ENCODE data around the gene PRR14L.
"Not testable (repeated sequence)": the region's sequence is repeated elsewhere in the genome, so short reads cannot be mapped to it uniquely, and the experiment has no call there.

PRR14L gene

DNA sequence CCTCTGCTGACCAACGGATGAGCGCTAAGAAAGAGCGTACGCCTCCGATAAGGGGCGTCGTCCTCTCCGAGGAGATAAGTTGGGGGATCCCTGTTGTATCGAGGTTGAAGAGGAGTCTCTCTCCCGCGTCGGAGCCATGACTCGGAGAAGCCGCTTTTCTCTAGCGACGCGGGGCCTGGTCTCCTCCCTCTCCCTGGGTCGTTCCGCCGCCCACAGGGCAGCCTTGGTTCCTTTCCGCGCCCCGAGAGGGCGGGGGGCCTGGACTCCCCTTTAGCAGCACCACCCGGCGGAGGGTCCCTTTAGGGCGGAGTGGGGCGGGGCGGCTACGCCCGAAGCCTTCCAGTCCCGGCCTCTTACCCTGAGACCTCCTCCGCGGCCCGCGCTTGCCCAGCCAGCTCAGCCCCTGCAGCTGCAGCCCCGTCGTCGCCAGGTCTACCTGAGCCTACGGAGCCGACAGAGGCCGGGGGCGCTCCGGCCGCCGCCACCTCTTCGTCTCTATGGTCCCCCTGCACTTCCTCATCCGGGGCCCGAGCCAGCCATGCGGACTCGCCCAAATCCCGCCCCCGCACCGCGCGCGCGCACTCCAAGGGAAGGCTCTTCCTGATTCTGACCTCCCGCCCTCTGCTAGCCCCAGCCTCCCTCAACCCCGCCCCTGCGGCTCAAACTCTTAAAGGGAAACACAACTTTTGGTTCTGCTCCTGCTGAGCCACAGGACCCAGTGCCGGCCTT, at the start of gene PRR14L:
Gene PRR14L (minus strand): TSS at position 497 of the 729 bp plus-strand sequence. CDS start 11,272 bp downstream, outside the sequence.
- DNase-seq, result peak; percentile 96

- DNase-seq, result not testable (repeated sequence)
Measured at GRCh38 chr22:31799358-31799757, 49.4 kb upstream of the PRR14L start.

GRCh38 chr22:31790240-31790639, 40.3 kb upstream of the PRR14L start:
- no peak for DNase-seq

DNA sequence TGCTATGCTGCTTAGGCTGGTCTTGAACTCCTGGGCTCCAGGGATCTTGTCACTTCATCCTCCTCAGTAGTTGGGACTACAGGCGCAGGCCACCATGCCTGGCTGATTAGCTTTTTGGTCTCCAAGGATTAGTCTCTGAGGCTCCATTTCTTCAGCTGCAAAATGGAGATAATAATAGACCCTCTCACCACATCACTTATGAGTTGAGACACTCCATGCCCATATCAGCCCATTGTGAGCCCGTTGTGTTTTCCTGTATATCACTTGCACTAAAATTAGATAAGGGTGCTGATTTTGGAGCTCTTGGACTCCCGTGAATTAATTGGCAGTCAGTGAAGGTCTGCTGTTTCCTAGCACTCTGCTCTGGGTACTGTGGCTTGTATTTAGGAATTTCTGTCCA, 39.9 kb upstream of the PRR14L start:
- no peak for DNase-seq

DNA sequence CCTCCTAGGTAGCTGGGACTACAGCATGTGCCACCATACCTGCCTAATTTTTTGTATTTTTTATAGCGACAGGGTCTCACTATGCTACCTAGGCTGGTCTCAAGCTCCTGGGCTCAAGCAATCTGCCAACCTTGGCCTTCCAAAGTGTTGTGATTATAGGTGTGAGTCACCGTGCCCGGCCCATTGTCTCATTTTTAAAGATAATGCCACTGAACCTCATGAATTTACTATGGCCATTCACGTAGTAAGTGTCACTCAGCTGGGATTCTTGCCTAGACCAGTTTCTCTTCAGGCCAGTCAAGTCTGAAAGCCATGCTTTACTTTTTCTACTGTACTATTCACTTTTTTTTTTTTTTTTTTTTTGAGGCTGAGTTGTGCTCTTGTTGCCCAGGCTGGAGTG, 26.3 kb upstream of the PRR14L start:
- no peak for DNase-seq

- DNase-seq, result no peak
Measured at GRCh38 chr22:31773416-31773815, 23.5 kb upstream of the PRR14L start.

GRCh38 chr22:31768422-31769059, 18.6 kb upstream of the PRR14L start:
- no peak for DNase-seq

DNA sequence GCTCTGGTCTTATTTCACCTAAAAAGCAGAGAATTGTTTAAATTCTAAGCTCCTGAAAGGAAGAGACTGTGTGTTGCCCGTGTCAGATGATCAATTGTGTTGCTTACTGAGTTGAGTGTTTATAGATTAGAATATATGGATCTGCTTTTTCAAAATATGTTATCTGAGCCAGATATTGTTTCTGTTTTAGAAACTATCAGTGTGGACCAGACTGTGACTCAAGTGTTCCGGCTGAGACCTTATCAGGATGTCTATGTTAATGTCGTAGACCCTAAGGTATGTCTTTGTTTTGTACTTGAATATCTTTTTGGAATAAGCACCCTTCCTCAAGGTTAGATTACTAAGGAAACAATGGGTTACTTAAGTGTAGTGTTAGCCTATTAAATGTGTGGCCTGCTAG, 14.9 kb upstream of the PRR14L start:
- no peak for DNase-seq

DNA sequence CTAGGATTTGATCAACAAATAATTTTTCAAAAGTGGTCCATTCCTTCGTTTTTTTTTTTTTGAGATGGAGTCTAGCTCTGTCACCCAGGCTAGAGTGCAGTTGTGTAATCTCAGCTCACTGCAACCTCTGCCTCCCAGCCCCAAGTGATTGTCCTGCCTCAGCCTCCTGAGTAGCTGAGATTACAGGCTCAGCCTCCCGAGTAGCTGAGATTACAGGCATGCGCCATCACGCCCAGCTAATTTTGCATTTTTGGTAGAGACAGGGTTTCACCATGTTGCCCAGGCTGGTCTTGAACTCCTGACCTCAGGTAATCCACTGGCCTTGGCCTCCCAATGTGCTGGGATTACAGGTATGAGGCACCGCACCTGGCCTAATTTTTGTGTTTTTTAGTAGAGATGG, 8.9 kb upstream of the PRR14L start:
- DNase-seq, result not testable (repeated sequence)

- DNase-seq, result no peak
Measured at GRCh38 chr22:31757265-31757664, 7.3 kb upstream of the PRR14L start.

- no peak for DNase-seq
Measured at GRCh38 chr22:31754813-31755212, 4.9 kb upstream of the PRR14L start.

DNA sequence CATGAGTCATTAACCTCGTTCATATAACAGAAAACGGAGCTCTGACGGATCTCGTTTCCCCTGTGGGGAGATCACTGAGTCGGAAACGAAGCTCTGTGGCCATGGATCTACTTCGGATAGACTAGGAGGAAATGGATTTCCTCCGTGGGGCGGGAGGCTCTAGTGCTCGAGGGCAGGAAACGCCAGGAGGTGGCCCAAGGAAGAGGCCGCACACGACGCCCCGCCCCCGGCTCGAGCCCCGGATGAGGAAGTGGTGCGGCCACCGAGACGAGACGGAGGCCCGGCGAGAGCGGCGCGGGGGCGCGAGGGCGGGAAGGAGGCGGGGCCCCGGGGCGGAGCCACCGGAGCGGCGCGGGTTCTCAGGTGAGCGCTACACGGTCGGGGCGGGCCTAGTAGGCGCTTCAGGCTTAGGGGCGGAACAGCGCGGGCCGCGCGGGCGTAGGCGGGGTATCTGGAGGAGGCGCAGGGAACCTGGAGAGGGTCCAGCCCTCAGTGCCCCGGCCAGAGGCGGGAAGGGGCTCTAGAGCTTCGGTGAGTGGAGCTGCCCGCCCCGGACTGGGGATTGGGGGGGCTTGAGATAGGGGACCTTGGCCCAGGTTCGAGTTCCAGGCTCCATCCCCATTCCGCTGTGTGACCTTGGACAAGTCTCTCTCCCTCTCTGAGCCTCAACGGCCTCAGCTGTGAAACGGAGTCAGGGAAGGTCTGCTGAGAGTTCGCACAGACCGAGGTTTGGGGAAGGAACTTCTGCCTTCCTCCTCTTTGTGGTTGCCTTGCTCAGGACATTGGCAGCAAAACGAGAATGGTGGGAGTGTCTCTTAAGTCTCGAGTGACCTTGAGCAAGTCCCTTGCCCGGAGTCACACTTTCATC, 3.9 kb upstream of the PRR14L start, which contains the start of gene DEPDC5:
Gene DEPDC5 (plus strand): TSS at position 386 of the 868 bp plus-strand sequence. CDS start 903 bp downstream, outside the sequence.
- DNase-seq, result peak; percentile 95

DNA sequence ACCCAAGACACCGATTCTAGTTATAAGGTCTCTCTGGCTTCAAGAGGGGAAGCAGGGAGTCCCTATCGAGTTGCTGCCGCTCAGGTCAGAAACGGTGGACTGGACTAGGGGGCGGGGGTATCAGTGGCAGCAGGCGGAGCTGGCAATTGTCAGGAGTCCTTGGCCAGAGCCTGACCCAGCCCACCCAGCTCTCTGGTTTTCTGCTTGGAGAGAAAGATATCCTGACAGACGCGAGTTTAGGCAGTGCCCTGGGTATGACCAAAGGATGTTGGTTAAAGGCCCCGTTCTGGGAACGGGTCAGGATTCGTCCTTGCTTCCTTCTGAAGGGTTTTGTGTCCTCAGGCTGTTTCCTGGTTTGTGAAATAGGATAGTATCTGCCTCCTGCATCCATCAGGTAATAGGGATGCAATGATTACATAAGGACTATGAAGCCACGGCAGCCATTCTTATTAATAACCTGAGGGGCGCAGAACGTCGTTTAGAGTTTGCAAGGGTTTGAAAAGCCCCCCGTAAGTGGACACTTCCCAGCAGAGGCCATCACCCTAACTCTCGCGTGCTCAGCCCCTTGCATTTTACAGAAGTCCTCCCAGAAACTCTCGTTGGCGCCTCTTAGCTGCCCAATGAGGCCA, 3.2 kb upstream of the PRR14L start:
- DNase-seq, result no peak

DNA sequence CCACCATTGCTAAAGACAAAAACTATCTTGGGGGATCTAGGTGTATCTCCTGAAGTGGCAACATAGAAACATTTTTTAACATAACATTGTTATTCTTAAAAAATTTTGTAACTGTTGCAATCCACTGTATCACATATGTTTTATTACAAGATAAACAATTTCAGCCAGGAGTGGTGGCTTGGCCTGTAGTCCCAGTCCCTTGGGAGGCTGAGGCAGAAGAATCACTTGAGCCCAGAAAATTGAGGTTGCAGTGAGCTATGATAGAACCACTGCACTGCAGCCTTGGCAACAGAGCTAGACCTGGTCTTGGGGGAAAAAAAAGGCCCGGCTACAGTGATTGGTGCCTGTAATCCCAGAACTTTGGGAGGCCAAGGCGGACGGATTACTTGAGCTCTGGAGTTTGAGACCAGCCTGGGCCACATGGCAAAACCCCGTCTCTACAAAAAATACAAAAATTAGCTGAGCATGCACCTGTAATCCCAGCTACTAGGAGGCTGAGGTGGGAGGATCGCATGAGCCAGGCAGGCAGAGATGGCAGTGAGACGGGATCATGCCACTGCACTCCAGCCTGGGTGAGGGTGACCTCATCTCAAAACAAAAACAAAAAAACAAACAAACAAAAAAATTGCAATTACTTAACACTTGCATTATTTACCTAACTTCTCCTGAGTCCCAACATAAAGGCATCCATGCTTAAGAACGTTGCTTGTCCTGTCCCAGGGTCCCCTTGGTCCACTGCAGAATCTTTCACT, 2.3 kb upstream of the PRR14L start:
- no peak for DNase-seq

GRCh38 chr22:31750365-31751284, 693 bp upstream of the PRR14L start:
- DNase-seq, result no peak

GRCh38 chr22:31748490-31748889, 1.4 kb downstream of the PRR14L start:
- no peak for DNase-seq

DNA sequence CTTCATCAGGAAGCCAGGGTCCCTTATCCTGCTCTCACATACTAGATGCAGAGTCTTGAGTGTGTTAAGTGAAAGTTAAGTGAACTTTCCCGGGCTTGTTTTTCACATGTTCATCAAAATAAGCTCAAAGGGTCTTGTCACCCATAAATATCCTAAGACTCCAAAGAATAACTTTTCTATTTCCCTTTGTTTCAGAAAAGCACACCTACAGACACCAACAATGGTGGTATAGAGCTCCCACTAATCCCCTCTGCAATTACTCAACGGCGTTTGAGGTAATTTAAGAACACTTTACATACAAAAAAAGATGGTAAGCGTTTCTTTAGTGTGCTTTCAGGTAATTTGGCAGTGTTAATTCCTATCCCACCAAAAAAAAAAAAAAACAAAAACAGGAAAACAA, 2.5 kb downstream of the PRR14L start:
- no peak for DNase-seq

GRCh38 chr22:31743871-31744270, 6.1 kb downstream of the PRR14L start:
- DNase-seq, result no peak

GRCh38 chr22:31742682-31743081, 7.2 kb downstream of the PRR14L start:
- no peak for DNase-seq

DNA sequence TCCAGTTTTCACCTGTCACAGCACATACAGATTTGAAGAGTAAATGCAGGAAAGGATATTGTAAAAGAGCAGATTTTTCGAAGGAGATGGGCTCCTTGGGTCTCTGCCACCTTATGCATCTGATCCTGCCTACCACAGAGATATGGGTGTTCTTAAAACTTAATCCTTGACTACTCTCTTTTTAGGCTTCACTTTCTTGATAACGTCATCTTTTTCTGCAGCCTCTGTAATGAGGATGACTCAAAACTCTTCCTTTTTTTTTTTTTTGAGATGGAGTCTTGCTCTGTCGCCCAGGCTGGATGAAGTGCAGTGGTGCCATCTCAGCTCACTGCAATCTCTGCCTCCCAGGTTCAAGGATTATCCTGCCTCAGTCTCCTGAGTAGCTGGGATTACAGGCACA, 7.8 kb downstream of the PRR14L start:
- no peak for DNase-seq

DNA sequence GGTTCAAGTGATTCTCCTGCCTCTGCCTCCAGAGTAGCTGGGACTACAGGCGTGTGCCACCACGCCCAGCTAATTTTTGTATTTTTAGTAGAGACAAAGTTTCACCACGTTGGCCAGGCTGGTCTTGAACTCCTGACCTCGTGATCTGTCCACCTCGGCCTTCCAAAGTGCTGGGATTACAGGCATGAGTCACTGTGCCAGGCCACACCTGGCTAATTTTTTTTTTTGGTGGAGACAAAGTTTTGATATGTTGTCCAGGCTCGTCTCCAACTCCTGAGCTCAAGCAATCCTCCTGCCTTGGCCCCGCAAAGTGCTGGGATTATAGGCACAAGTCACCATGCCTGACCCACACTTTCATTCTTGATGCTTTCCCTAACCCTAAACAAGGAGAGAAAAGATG, 9.6 kb downstream of the PRR14L start:
- not testable (repeated sequence) for DNase-seq
